ENCODE results near the gene TMEM190.

TMEM190 gene

DNA sequence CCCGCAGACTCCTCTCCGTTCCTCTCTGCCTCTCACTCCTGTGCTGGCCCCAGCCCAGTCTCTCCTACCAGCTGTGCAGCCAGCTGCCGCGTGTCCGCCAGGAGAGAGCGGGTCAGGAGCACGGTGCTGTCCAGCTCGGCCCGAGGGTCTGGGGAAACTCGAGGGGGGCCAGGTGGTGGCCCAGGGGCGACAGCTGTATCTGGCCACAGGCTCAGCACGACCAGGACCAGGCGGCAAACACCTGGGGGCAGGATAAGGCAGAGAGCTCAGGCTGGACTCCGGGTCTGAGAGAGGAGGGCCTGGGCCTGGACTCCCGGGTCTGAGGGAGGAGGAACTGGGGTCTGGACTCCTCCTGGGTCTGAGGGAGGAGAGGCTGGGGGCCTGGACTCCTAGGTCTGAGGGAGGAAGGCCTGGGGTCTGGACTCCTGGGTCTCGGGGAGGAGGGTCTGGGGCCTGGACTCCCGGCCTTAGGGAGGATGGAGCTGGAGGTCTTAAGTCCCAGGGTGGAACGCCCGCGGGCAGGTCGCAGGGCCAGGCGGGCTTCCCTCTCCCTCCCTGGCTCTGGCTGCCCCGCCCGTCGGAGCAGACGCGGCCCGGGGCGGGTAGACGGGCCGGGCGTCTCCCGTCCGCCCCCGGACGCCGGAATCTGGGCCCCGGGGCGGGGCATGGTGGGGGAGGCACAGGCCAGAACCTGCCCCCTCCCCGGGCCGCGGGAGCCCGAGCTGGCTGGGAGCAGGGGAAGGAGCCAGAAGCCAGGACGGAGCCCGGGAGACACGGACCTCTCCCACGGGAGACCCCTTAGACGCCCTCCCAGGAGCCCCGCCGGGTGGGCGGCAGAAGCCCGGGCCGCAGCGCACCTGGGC, 7.7 kb upstream of the TMEM190 start:
- H3K27ac ChIP-seq, result no peak overlapping the region
- TF ChIP-seq, protein P1, sequence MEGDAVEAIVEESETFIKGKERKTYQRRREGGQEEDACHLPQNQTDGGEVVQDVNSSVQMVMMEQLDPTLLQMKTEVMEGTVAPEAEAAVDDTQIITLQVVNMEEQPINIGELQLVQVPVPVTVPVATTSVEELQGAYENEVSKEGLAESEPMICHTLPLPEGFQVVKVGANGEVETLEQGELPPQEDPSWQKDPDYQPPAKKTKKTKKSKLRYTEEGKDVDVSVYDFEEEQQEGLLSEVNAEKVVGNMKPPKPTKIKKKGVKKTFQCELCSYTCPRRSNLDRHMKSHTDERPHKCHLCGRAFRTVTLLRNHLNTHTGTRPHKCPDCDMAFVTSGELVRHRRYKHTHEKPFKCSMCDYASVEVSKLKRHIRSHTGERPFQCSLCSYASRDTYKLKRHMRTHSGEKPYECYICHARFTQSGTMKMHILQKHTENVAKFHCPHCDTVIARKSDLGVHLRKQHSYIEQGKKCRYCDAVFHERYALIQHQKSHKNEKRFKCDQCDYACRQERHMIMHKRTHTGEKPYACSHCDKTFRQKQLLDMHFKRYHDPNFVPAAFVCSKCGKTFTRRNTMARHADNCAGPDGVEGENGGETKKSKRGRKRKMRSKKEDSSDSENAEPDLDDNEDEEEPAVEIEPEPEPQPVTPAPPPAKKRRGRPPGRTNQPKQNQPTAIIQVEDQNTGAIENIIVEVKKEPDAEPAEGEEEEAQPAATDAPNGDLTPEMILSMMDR (conservative IDR thresholded peaks at IDR 0.05), result no peak
- TF ChIP-seq ZFX (IDR thresholded peaks at IDR 0.05), result no peak

DNA sequence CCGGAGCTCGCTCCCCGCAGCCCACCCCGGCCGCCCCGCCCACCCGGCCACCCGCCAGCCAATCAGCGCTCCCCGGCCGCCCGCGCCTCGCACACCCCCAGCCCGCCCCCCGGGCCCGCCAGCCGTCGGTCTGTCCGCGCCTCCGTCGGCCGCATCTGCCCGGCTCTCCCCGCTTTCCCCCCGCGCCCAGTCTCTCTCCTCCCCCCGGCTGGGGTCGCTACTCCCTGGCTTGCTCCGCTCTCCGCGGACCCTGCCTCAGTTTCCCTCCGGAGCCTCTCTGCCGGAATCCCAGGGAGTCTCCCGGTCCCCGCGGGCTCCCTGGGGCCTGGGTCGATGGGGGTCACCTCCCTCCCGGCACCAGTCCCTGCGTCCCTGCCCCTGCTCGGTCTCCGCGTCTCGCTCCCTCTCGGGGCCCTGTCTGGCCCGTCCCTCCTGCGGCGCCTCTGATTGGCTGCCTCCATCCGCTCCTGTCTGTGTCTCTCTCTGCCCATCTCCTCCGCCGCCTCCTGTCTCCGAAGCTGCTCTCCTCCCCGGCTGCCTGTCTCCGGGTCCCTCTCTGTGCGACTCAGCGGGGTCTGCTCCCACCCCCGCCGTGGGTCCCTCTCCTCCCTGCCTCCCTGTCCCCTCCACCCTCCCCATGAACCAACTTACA, 6.8 kb upstream of the TMEM190 start:
- TF ChIP-seq, protein P1 (conservative IDR thresholded peaks at IDR 0.05), result no peak
- TF ChIP-seq ZFX (IDR thresholded peaks at IDR 0.05), result no peak
- no peak overlapping the region for H3K27ac ChIP-seq

DNA sequence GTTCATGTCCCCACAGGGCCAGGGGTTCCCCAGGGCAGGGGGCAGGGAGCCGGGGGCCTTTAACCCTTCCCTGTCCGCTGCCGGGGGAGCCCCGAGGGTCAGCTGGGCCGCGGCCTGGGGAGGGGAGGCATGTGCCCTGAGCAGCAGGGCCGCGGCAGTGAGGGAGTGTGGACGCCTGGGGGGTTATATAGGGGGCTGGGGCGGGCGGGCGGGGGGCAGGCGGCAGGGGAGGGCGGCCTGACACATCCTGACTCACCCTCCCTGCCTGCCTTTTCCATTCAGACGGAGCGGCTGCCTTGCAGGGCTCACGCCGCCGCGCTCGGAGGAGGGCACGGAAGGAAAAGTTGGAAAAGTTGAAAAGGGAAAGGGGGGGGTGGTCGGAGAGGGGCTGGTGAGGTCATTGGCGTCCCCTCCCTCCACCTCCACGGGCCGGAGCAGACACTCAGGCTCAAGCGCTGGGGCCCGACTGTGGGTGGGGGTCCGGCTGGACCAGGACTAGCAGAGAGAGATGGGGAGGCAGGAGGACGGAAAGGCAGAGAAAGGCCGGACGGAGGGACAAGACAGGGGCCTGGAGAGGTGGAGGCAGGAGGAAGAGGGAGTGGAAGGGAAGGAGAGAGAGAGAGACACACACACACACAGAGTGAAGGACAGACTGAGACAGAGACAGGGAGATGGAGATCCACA, 6.2 kb upstream of the TMEM190 start, which contains the start of gene IL11:
IL11 (minus strand) TSS at position 159 of the 684 bp plus-strand sequence; CDS start at position 6, 153 bp downstream.
- TF ChIP-seq ZFX (IDR thresholded peaks at IDR 0.05), result no peak
- TF ChIP-seq, protein P1 (conservative IDR thresholded peaks at IDR 0.05), result no peak
- H3K27ac ChIP-seq, result no peak within 1 kb of the TSS

DNA sequence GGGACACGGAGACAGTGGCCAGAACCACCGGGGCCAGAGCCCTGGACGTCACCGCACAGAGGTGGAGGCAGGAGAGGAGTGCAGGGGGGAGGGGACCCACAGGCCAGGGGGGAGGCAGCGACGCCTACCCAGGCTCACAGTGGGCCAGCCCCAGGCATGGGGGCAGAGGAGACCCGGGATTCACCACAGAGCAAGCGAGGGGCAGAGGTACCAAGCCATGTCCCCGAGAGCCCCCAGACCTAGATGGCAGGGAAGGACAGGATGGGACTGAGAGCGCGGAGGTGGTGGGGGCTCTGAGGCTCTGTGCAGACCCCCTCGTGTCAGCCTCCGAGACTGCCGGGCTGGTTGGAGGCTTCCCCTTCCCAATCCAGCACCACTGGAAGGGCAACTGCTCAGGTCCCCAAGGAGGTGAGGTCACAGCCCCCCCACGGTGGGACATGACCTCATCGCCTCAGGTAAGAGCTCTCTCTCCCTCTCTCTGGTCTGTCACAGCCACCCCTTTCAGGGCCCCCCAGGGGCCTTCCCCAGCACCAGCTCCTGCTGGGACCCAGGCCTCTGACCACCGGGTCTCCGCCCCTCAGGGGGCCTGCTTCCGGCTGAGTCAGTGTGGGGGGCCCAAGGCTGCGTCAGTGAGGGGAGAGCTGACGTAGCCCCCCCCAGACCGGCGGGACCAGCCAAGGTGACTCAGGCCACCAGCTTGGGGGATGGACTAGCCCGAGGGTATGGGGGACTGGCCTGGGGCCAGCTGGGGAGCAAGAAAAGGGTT, 4.1 kb upstream of the TMEM190 start:
- TF ChIP-seq, protein P1 (conservative IDR thresholded peaks at IDR 0.05), result no peak
- TF ChIP-seq ZFX (IDR thresholded peaks at IDR 0.05), result no peak
- H3K27ac ChIP-seq, result no peak overlapping the region

DNA sequence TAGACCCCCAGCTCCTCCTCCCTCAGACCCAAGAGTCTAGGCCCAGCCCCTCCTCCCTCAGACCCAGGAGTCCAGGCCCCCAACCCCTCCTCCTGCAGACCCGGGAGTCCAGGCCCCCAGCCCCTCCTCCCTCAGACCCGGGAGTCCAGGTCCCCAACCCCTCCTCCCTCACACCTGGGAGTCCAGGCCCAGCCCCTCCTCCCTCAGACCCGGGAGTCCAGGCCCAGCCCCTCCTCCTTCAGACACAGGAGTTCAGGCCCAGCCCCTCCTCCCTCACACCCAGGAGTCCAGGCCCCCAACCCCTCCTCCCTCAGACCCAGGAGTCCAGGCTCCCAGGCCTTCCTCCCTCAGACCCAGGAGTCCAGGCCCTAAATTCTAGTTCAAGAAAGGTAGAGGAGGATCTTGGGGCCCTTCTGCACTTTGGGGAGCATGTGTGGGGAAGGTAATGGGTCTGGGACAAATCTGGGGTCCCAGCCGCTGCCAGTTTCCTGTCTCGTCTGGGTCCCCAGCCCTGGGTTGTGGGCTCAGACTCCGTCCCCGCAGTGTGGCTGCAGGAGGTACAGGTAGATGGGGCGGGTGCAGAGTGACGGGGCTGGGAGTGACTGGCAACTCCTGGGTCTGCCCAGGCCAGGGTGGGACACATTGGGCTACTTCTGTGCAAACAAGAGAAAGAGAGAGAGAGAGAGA, 3.2 kb upstream of the TMEM190 start:
- no peak overlapping the region for H3K27ac ChIP-seq
- no peak for TF ChIP-seq ZFX (IDR thresholded peaks at IDR 0.05)
- TF ChIP-seq, protein P1 (conservative IDR thresholded peaks at IDR 0.05), result no peak

DNA sequence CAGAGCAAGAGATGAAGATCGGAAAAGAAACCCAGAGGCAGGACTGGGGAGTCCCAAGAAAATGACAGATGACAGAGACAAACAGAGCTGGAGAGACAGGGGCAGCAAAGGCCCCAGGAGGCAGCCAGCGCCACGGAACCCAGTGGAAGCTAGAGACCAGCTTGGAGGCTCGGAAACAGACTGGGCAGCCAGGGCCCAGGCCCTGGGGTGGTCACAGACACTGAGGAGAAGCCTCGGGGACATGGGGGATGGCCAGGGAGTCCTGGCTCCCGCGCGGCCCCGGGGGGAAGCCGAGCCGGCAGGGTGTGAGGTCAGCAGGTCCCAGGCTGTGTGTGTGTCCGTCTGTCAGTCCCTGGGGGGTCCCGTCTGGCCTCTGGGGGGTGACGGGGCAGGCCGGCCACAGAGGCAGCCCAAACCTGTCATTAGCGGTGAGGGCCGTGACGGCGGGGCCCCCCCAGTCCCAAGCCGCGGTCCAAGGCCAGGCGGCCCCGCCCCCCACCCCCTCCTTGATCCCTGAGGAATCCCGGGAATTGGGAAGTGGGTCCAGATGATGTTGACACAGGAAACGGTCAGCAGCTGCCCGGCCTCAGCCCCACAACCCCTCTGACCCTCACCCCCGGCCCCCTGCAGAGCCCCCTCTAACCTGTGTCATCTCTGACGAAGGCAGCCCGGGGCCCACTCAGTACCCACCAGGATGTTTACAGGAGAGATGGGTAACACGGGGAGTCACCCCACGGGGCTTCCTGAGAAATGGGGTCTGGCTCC, 2.5 kb upstream of the TMEM190 start:
- no peak for TF ChIP-seq ZFX (IDR thresholded peaks at IDR 0.05)
- TF ChIP-seq, protein P1 (conservative IDR thresholded peaks at IDR 0.05), result no peak
- no peak overlapping the region for H3K27ac ChIP-seq

Data from C4-2B (cell line).